Measurements from ENCODE around the gene UAP1L1.

DNA sequence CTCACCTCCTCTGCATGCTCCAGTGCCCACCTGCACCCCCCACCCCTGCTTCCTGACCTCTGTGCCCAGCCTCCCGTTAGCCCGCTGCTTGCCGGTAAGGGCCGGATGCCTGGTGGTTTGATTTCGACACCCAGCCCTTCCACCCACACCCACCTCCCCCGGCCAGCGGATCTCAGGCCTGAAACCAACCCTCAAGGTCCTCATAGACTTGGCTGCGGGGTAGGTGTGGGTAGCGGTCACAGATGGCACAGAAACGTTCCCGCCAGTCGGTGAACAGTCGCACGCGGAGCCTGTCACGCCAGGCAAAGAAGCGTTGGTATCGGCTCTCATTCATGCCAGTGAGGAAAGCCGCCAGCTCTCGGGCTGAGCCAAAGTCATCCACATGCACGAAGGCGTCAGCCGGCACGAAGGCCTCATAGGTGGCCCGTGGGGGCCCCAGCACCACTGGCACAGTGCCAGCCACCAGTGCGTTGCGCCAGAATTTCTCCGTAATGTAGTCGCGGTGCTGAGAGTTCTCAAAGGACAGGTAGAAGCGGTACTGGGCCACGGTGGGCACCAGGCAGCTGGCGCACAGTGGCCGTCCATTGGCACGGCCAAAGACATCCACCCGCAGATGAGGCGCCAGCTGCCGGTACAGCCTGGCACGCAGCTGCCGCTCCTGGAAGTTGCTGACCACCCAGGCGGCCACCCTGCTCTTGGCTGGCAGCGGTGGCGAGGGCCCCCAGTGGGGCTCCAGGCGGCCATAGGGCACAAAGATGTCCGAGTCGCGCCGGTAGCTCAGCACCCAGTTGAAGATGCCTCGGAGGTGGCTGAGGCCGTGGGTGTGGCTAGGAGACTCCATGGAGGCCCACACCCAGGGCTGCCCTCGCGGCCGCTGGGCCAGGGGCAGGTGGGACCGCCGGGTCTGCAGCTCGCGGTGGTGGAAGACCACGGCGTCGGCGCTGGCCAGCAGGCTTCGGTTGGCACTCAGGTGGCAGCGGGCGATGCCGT lies 46.5 kb upstream of the UAP1L1 start:
- TF ChIP-seq, protein P1, sequence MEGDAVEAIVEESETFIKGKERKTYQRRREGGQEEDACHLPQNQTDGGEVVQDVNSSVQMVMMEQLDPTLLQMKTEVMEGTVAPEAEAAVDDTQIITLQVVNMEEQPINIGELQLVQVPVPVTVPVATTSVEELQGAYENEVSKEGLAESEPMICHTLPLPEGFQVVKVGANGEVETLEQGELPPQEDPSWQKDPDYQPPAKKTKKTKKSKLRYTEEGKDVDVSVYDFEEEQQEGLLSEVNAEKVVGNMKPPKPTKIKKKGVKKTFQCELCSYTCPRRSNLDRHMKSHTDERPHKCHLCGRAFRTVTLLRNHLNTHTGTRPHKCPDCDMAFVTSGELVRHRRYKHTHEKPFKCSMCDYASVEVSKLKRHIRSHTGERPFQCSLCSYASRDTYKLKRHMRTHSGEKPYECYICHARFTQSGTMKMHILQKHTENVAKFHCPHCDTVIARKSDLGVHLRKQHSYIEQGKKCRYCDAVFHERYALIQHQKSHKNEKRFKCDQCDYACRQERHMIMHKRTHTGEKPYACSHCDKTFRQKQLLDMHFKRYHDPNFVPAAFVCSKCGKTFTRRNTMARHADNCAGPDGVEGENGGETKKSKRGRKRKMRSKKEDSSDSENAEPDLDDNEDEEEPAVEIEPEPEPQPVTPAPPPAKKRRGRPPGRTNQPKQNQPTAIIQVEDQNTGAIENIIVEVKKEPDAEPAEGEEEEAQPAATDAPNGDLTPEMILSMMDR (IDR thresholded peaks at IDR 0.05; ENCODE audit: insufficient read depth, low read length, poor library complexity, severe bottlenecking), result no peak
- no peak for TF ChIP-seq EZH2phosphoT487 (conservative IDR thresholded peaks at IDR 0.05; ENCODE audit: low read length)

All from SU-DHL-6 (cell line).